ACC112 (cell line): Measurements from ENCODE around the gene CREB3L2.
A peak's percentile ranks its signal among the peaks of the same experiment; 100 is the strongest.

Source experiments
- H2AFZ ChIP-seq: fragments of 200-600 bp; sonication (generic); one replicate; pipeline ENCODE4 v1.6.0; 2017; ENCODE audit warnings: antibody characterized with exemption, low read length; ENCODE audit not compliant: unreplicated experiment
- H3K27ac ChIP-seq: fragments of 200-600 bp; sonication (generic); 2 replicates; pipeline ENCODE4 v1.5.1; 2014; ENCODE audit warnings: low read depth, mild to moderate bottlenecking, antibody characterized with exemption, low read length, moderate library complexity
- H3K27me3 ChIP-seq: fragments of 200-600 bp; sonication (generic); 2 replicates; pipeline ENCODE4 v1.6.1; 2014; ENCODE audit warnings: mild to moderate bottlenecking, antibody characterized with exemption, low read length, moderate library complexity, mixed read lengths; ENCODE audit not compliant: insufficient read depth
- H3K36me3 ChIP-seq: fragments of 200-600 bp; sonication (generic); 2 replicates; pipeline ENCODE4 v1.6.1; 2016; ENCODE audit warnings: mild to moderate bottlenecking, antibody characterized with exemption, low read length, moderate library complexity, mixed read lengths; ENCODE audit not compliant: insufficient read depth
- H3K4me1 ChIP-seq: fragments of 200-600 bp; sonication (generic); one replicate; pipeline ENCODE4 v1.6.1; 2016; ENCODE audit warnings: low read length, mixed read lengths; ENCODE audit not compliant: insufficient read depth, unreplicated experiment, control insufficient read depth
- H3K4me3 ChIP-seq: fragments of 200-600 bp; sonication (generic); 2 replicates; pipeline ENCODE4 v1.5.1; 2014; ENCODE audit warnings: mild to moderate bottlenecking, low read depth, low read length
- H3K79me2 ChIP-seq: fragments of 200-600 bp; sonication (generic); one replicate; pipeline ENCODE4 v1.6.0; 2016; ENCODE audit warnings: low read length; ENCODE audit not compliant: control insufficient read depth, unreplicated experiment, insufficient read depth

The CREB3L2 gene

DNA sequence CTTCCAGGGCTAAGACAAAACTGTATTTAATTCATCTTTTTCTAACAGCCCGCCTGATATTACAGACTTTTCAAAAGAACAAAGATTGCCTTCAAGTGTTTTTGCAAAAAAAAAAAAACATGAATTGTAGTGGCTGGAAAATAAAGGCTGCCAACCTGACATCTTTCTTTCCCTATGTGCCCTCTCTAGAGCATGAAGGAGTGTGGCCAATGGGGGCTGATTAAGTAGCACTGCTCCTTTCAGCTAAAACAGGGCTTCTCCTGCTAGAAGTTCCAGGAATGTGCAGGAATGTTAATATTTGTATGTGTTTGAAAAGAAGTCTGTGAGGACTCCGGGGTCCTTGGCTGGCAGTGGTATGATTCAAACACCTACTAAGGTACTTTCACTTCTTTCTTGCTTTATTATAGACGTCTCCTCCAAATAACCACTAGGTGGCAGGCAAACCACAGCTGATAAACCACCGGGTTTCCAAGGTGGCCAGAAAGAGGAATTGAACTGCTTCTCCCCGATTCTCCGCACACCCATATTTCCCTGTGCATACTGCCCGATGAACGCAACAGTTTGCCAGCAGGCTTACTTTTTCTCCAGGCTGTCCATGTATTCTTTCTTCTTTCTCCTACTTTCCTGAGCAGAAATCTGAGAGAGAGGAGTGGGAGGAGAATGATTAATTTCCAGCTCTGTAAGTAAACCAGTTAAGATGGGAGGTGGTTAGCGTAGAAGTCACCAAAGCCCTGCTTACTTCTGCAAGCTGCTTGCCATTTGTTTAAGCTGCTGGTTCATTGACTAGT lies 98.3 kb downstream of the CREB3L2 start:
- Histone ChIP-seq H3K27ac (0 out of 2 replicates have a peak overlapping the region, but pooled peaks have one; percentile 12), H3K36me3 (peaks cover 27% of the 10 kb centered on the region), H3K79me2 (peaks cover 2% of the 10 kb centered on the region), H2AFZ (no peak overlapping the region), H3K4me3 (no peak overlapping the region), H3K27me3 (no peaks in the 10 kb centered on the region), H3K4me1 (peaks cover 9% of the 10 kb centered on the region)

DNA sequence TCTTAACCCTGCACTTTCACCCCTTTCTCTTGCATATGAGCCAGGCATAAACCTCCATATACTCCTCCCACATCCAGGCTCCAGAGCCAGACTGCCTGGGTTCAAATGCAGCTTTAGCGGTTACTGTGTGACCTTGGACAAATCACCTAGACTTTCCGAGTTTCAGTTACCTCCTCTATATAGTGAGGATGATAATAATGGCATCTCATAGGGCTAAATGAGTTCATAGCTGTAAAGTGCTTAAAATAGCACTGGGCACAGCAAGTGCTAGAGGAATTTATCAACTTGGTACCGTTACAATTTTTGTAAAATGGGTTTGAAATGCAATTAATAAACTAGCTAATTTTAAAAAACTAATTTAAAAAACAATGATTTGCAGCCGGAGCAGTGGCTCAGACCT lies 101.7 kb downstream of the CREB3L2 start:
- peaks cover 26% of the 10 kb centered on the region for H3K36me3 ChIP-seq
- H3K4me1 ChIP-seq, result peaks cover 9% of the 10 kb centered on the region

DNA sequence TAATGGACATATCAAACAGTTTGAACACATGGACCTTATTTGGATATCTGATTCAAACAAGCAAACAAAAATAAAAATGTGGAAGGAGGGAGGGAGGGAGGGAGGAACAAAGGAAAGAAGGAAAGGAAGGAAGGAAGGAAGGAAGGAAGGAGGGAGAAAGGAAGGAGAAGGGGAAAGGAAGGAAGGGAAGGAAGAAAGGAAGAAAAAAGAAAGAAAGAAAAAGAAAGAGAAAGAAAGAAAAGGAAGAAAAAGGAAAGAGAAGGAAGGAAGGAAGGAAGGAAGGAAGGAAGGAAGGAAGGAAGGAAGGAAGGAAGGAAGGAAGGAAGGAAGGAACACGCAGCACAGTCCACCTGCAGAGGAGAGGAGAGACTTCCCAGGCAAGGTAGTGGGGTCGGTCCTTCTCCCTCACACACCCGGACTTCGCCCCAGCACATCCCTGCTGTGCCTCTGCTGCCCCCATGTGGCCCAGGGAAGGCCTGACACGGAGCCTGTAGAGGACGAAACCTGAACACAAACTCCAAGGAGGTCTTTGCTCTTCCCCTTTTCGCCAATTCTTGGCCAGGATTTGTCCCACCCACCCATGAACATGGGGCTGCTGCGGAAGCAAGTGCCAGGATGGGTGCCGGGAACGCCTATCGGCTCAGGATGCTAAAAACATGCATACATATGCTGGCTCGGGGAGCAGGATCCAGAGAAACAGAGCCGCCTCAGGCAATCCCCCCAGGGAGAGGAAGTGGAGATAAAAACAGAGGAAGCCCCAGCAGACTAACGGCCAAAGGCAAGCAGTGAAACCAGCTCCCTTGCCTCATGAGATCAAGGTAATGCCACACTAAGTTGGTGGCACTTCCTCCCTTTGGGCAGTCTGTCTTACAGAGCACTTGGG lies 102.8 kb downstream of the CREB3L2 start:
- Histone ChIP-seq H3K4me3 (no peak overlapping the region), H2AFZ (no peak overlapping the region), H3K79me2 (peaks cover 6% of the 10 kb centered on the region), H3K4me1 (peaks cover 9% of the 10 kb centered on the region), H3K36me3 (peaks cover 34% of the 10 kb centered on the region), H3K27me3 (no peaks in the 10 kb centered on the region), H3K27ac (peak overlapping the region; percentile 36)

More for the DNA sequence above, 101.7 kb downstream of the CREB3L2 start:
- peaks cover 6% of the 10 kb centered on the region for H3K79me2 ChIP-seq
- no peak overlapping the region for H3K27ac ChIP-seq
- H3K4me3 ChIP-seq, result no peak overlapping the region
- H2AFZ ChIP-seq, result no peak overlapping the region
- H3K27me3 ChIP-seq, result no peaks in the 10 kb centered on the region

DNA sequence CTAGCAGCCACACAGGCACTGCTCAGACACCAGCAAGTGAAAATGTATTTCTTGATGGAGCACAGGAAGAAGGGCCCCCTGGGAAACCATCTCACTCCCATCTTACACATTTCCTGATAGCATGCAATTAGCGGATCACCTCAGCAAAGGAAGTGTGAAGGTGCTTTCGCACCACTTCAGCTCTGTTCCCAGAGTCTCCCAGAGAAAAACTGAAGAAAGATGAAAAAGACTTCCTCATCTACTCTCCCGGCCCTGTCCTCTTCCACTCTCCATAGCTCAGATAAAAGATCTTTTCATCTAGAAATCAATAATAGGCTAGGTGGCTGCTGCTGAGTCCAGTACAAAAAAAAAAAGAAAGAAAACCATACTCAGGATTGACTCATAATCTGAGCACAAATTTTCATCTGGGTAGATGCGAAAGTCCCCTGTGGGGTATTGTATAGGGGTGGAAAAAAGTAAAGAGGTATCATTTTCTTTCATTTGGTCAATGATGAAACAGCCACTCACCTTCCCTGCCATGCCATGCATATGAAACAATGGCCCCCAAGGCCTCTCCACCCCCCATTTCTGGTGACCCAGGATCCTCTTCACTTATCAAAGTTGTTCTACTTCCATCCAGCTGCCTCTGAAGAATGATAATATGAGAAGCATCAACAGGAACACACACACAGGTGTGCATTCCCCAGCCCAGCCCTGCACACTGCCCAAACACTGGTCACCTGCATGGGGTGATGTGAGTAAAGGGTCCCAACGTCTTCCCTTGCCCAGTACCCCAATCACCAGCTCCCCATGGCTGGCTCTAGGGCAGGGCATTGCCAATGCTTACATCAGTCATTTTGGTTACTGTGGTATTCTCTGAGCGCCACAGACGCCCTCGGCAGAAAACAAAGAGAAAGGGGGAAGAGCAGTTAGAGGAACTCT lies 106.3 kb downstream of the CREB3L2 start:
- H3K4me3 ChIP-seq, result no peak overlapping the region
- H3K36me3 ChIP-seq, result peaks cover 48% of the 10 kb centered on the region
- peaks cover 6% of the 10 kb centered on the region for H3K79me2 ChIP-seq
- no peak overlapping the region for H2AFZ ChIP-seq
- H3K4me1 ChIP-seq, result peaks cover 5% of the 10 kb centered on the region
- H3K27me3 ChIP-seq, result no peaks in the 10 kb centered on the region
- no peak overlapping the region for H3K27ac ChIP-seq

DNA sequence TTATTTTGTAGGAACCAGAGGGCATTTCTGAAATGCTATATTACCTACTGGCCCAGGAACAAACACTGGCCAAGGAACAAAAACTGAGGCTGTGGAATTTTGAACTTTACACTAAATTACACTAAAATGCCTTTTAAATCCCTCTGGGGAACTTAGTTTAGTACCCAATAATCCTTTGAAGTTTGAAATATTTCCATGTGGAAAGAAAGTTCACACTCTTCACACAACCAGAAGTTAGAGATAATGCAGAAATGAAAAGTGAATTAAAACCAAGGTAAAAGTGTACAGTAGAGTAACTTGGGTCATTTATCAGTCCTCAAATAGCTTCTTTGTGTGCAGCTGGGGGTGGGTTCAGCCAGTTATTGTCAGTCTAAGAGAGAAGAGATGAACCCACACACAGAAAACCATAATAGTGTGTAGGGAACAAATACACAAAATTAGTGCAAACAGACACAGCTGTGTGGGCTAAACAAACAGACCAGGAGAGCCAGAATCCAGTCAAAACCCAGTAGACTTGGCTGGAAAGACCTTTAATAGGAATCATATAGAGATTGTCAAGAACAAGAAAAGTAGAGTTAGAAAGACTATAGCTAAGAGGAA lies 108.6 kb downstream of the CREB3L2 start:
- Histone ChIP-seq H2AFZ (no peak overlapping the region), H3K36me3 (peaks cover 52% of the 10 kb centered on the region), H3K79me2 (peaks cover under 1% of the 10 kb centered on the region), H3K4me3 (no peak overlapping the region), H3K4me1 (no peaks in the 10 kb centered on the region), H3K27me3 (no peaks in the 10 kb centered on the region), H3K27ac (no peak overlapping the region)

DNA sequence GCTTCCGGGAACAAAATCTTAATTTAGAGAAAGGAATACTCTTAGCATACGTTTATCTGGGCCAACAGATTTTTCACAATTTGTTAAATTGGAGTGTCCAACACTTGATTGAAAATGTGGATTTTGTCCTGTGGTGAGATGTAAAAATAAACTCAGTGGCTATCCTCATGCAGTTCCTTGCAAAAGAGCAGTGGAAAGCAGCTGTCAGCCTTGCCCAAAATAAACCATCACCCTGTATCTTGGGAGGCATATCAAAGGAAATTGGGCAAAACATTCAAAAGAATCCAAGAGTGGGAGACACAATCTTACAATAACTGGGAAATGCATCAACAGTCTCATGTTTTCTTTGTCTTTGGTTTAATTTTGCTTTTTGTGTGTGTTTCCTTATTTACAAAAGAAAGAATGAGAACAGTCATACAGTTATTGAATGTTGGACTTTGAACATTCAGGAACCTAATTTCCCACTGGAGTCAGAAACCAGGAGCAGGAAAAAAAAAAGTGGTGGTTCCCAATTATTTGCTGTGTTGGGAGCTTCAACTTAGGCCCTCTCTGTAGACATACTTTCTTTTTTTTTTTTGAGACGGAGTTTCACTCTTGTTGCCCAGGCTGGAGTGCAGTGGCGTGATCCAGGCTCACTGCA lies 110.8 kb downstream of the CREB3L2 start:
- Histone ChIP-seq H3K4me1 (no peaks in the 10 kb centered on the region), H3K27ac (no peak overlapping the region), H3K79me2 (no peaks in the 10 kb centered on the region), H3K4me3 (no peak overlapping the region), H2AFZ (no peak overlapping the region), H3K36me3 (peaks cover 44% of the 10 kb centered on the region), H3K27me3 (no peaks in the 10 kb centered on the region)

DNA sequence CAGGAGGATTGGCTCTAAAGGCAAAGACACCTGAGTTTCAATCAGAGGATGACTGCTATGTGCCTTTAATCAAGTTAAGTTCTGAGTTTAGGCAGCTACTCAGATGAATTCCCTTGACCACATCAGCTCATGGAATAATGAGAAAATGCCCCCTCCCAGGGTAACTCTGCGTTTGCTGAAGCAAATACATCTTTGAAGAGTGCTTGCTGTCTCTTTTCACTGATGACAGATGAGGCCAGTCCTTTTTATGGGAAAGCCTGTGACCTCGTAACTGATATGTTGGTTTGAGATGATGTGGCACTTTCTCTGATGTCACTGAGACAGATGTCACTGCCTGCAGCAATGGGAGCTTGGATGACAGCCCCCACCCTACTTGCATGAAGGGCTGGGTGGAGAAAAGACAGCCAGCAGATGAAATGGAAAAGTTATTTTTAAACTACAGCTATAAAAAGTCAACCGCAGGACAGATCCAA lies 111.4 kb downstream of the CREB3L2 start:
- Histone ChIP-seq H3K36me3 (peaks cover 48% of the 10 kb centered on the region), H3K27ac (no peak overlapping the region), H3K4me1 (peaks cover 3% of the 10 kb centered on the region), H3K27me3 (no peaks in the 10 kb centered on the region), H3K79me2 (no peaks in the 10 kb centered on the region), H3K4me3 (no peak overlapping the region), H2AFZ (no peak overlapping the region)

DNA sequence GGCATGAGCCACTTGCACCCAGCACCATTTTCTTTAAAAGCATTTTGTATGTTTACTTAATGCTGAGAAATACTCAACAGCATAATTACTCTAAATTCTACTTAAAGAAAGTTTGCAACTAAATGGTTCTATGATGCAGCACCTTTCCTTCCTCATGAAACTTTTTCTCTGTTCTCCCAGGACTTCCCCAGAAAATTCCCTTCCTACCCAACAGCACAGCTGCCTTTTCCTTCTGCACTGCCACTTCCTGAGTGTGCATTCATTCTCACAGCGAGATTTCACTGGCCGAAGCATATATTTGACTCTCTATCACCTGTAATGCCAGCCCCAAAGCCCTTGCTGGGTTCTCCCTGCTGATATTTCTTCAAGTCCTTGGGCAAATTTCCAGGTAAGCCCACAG lies 113.6 kb downstream of the CREB3L2 start:
- Histone ChIP-seq H3K27me3 (no peaks in the 10 kb centered on the region), H3K36me3 (peaks cover 36% of the 10 kb centered on the region), H3K4me1 (peaks cover 11% of the 10 kb centered on the region), H2AFZ (no peak overlapping the region), H3K79me2 (no peaks in the 10 kb centered on the region), H3K4me3 (no peak overlapping the region), H3K27ac (no peak overlapping the region)

DNA sequence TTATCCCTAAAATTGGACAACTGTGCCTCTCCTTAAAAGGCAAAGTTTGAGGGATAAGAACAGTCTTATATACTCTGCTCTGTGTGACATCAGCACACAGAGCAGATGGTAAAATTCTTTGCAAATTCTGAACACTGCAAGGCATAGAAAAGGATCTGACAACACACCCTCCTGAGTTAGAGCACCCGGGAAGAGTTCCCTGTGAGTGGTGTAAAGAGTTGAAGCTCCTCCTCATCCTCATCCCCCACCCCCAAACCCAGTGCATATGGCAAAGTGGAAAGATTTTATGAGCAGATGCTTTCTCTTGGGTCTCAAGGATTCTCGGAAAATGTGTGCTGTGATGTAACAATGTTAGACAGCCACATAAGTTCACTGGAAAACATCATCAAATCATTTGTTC lies 115.1 kb downstream of the CREB3L2 start:
- no peak overlapping the region for H3K27ac ChIP-seq
- H2AFZ ChIP-seq, result no peak overlapping the region
- no peaks in the 10 kb centered on the region for H3K79me2 ChIP-seq
- H3K4me1 ChIP-seq, result peaks cover 24% of the 10 kb centered on the region
- H3K4me3 ChIP-seq, result no peak overlapping the region
- H3K36me3 ChIP-seq, result peaks cover 33% of the 10 kb centered on the region
- H3K27me3 ChIP-seq, result no peaks in the 10 kb centered on the region
